ENCODE measurements around the gene RETREG1. TPM values are rescaled to one million over a fixed set of nuclear protein-coding genes. Genes with fewer than 3 reads are reported as not detected.

RETREG1 gene
- total and polyA plus RNA-seq, 2 experiments from 2014 or later = 2.3 to 3.6 TPM

DNA sequence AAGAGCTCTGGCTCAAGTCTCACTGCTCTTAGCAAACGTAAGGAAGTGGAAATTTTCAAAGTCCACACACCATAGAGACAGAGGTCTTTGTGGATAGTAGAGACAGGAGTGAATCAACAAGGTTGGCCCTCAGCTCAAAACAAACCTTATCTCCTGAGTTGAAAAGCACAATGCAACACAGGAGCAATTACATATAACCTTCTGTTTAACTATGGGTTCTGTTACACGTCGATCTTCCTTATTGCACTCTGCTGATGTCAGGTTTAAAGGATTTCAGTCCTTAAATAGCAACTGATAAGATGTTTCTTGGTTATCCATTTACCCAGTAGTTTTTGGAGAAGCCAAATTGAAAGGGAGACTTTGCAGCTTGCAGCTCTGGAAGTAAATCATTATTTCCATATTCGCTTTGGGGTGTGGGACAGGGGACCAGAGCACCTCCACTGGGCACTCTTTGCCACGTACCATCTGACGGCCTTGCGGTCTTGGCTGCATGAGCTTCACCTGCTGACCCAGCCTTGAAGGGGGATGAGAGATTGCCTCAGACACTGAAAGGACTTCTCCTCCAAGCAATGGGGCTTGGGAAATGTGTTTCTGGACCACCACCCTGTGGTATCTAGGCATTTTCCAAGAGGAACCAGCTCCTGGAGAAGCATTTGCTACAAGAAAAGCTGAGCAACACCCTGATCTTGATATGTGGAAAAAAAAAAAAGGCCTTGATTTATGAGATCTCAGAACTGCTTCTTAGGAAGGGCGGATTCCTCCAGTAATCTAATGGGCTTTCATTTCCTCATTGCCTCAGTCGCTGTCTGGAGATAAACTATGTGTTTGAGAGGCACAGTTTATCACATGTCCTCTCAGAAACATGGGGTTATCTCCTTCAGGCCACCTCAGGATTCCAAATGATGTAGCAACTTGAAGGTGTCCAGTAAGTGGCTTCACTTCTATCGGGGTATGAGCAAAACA is 95.0 kb downstream of the RETREG1 start:
- Histone ChIP-seq H3K27me3 (ENCODE audit: insufficient read depth) (no peaks in the 10 kb centered on the region), H3K4me3 (no peak overlapping the region), H4K20me1 (replicated peaks; ENCODE audit: insufficient read depth) (no peaks in the 10 kb centered on the region), H3K9me2 (ENCODE audit: insufficient read depth) (no peaks in the 10 kb centered on the region), H3K4me1 (ENCODE audit: insufficient read depth) (no peaks in the 10 kb centered on the region), H3F3A (replicated peaks; ENCODE audit: low read depth) (no peaks in the 10 kb centered on the region), H3K36me3 (ENCODE audit: insufficient read depth) (no peaks in the 10 kb centered on the region), H2AFZ (no peak overlapping the region), H3K4me2 (no peak overlapping the region), H3K27ac (ENCODE audit: low read depth) (no peak overlapping the region), H3K79me2 (replicated peaks; ENCODE audit: insufficient read depth) (no peaks in the 10 kb centered on the region)
- ATAC-seq = no peak
- Mint-ChIP-seq H3K4me3 (no peak overlapping the region), H3K36me3 (ENCODE audit: low read depth) (no peaks in the 10 kb centered on the region), H3K27me3 (ENCODE audit: insufficient read depth, low read depth, poor library complexity) (peaks cover 7% of the 10 kb centered on the region), H3K4me1 (no peaks in the 10 kb centered on the region; the same call in 2 of the 3 replicates), H3K27ac (no peak overlapping the region), H3K9me3 (no peaks in the 10 kb centered on the region)
- no peak for TF ChIP-seq JUNB (IDR thresholded peaks at IDR 0.05; ENCODE audit: unreplicated experiment)
- TF ChIP-seq, protein P1, sequence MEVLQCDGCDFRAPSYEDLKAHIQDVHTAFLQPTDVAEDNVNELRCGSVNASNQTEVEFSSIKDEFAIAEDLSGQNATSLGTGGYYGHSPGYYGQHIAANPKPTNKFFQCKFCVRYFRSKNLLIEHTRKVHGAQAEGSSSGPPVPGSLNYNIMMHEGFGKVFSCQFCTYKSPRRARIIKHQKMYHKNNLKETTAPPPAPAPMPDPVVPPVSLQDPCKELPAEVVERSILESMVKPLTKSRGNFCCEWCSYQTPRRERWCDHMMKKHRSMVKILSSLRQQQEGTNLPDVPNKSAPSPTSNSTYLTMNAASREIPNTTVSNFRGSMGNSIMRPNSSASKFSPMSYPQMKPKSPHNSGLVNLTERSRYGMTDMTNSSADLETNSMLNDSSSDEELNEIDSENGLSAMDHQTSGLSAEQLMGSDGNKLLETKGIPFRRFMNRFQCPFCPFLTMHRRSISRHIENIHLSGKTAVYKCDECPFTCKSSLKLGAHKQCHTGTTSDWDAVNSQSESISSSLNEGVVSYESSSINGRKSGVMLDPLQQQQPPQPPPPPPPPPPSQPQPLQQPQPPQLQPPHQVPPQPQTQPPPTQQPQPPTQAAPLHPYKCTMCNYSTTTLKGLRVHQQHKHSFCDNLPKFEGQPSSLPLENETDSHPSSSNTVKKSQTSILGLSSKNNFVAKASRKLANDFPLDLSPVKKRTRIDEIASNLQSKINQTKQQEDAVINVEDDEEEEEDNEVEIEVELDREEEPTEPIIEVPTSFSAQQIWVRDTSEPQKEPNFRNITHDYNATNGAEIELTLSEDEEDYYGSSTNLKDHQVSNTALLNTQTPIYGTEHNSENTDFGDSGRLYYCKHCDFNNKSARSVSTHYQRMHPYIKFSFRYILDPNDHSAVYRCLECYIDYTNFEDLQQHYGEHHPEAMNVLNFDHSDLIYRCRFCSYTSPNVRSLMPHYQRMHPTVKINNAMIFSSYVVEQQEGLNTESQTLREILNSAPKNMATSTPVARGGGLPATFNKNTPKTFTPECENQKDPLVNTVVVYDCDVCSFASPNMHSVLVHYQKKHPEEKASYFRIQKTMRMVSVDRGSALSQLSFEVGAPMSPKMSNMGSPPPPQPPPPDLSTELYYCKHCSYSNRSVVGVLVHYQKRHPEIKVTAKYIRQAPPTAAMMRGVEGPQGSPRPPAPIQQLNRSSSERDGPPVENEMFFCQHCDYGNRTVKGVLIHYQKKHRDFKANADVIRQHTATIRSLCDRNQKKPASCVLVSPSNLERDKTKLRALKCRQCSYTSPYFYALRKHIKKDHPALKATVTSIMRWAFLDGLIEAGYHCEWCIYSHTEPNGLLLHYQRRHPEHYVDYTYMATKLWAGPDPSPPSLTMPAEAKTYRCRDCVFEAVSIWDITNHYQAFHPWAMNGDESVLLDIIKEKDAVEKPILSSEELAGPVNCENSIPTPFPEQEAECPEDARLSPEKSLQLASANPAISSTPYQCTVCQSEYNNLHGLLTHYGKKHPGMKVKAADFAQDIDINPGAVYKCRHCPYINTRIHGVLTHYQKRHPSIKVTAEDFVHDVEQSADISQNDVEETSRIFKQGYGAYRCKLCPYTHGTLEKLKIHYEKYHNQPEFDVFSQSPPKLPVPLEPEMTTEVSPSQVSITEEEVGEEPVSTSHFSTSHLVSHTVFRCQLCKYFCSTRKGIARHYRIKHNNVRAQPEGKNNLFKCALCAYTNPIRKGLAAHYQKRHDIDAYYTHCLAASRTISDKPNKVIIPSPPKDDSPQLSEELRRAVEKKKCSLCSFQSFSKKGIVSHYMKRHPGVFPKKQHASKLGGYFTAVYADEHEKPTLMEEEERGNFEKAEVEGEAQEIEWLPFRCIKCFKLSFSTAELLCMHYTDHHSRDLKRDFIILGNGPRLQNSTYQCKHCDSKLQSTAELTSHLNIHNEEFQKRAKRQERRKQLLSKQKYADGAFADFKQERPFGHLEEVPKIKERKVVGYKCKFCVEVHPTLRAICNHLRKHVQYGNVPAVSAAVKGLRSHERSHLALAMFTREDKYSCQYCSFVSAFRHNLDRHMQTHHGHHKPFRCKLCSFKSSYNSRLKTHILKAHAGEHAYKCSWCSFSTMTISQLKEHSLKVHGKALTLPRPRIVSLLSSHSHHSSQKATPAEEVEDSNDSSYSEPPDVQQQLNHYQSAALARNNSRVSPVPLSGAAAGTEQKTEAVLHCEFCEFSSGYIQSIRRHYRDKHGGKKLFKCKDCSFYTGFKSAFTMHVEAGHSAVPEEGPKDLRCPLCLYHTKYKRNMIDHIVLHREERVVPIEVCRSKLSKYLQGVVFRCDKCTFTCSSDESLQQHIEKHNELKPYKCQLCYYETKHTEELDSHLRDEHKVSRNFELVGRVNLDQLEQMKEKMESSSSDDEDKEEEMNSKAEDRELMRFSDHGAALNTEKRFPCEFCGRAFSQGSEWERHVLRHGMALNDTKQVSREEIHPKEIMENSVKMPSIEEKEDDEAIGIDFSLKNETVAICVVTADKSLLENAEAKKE (CRISPR knock-in tag; IDR thresholded peaks at IDR 0.05) = no peak
- TF ChIP-seq, protein P2, sequence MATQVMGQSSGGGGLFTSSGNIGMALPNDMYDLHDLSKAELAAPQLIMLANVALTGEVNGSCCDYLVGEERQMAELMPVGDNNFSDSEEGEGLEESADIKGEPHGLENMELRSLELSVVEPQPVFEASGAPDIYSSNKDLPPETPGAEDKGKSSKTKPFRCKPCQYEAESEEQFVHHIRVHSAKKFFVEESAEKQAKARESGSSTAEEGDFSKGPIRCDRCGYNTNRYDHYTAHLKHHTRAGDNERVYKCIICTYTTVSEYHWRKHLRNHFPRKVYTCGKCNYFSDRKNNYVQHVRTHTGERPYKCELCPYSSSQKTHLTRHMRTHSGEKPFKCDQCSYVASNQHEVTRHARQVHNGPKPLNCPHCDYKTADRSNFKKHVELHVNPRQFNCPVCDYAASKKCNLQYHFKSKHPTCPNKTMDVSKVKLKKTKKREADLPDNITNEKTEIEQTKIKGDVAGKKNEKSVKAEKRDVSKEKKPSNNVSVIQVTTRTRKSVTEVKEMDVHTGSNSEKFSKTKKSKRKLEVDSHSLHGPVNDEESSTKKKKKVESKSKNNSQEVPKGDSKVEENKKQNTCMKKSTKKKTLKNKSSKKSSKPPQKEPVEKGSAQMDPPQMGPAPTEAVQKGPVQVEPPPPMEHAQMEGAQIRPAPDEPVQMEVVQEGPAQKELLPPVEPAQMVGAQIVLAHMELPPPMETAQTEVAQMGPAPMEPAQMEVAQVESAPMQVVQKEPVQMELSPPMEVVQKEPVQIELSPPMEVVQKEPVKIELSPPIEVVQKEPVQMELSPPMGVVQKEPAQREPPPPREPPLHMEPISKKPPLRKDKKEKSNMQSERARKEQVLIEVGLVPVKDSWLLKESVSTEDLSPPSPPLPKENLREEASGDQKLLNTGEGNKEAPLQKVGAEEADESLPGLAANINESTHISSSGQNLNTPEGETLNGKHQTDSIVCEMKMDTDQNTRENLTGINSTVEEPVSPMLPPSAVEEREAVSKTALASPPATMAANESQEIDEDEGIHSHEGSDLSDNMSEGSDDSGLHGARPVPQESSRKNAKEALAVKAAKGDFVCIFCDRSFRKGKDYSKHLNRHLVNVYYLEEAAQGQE (IDR thresholded peaks at IDR 0.05; ENCODE audit: unreplicated experiment) = no peak
- no peak for TF ChIP-seq ZNF331 (CRISPR knock-in tag; IDR thresholded peaks at IDR 0.05; ENCODE audit: low read depth)
- TF ChIP-seq EZH2 (IDR thresholded peaks at IDR 0.05; ENCODE audit: low read depth, unreplicated experiment) = no peak
- TF ChIP-seq, protein P3, sequence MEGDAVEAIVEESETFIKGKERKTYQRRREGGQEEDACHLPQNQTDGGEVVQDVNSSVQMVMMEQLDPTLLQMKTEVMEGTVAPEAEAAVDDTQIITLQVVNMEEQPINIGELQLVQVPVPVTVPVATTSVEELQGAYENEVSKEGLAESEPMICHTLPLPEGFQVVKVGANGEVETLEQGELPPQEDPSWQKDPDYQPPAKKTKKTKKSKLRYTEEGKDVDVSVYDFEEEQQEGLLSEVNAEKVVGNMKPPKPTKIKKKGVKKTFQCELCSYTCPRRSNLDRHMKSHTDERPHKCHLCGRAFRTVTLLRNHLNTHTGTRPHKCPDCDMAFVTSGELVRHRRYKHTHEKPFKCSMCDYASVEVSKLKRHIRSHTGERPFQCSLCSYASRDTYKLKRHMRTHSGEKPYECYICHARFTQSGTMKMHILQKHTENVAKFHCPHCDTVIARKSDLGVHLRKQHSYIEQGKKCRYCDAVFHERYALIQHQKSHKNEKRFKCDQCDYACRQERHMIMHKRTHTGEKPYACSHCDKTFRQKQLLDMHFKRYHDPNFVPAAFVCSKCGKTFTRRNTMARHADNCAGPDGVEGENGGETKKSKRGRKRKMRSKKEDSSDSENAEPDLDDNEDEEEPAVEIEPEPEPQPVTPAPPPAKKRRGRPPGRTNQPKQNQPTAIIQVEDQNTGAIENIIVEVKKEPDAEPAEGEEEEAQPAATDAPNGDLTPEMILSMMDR (conservative IDR thresholded peaks at IDR 0.05; ENCODE audit: low read depth in 2 of 2) = no peak
- TF ChIP-seq ZNF114 (CRISPR knock-in tag; IDR thresholded peaks at IDR 0.05) = no peak
- no peak for TF ChIP-seq EZH2phosphoT487 (IDR thresholded peaks at IDR 0.05; ENCODE audit: unreplicated experiment)
- TF ChIP-seq CREB1 (CRISPR knock-in tag; IDR thresholded peaks at IDR 0.05; ENCODE audit: low read depth) = no peak
- TF ChIP-seq, protein P4, sequence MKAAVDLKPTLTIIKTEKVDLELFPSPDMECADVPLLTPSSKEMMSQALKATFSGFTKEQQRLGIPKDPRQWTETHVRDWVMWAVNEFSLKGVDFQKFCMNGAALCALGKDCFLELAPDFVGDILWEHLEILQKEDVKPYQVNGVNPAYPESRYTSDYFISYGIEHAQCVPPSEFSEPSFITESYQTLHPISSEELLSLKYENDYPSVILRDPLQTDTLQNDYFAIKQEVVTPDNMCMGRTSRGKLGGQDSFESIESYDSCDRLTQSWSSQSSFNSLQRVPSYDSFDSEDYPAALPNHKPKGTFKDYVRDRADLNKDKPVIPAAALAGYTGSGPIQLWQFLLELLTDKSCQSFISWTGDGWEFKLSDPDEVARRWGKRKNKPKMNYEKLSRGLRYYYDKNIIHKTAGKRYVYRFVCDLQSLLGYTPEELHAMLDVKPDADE (IDR thresholded peaks at IDR 0.05) = no peak
- TF ChIP-seq NANOG (IDR thresholded peaks at IDR 0.05; ENCODE audit: borderline replicate concordance) = no peak
- TF ChIP-seq POLR2AphosphoS5 (IDR thresholded peaks at IDR 0.05; ENCODE audit: low read depth) = no peak
- no peak for TF ChIP-seq STAT1 (IDR thresholded peaks at IDR 0.05; ENCODE audit: unreplicated experiment)
- no peak for DNase-seq (ENCODE audit: low spot score)

Data from GM23338 (cell line).